SK-N-SH (cell line): ENCODE data around the gene TNRC6C.

Experiments
- SMC3 ChIP-seq: IDR thresholded peaks from 2 replicates; pipeline ENCODE4 v1.6.1; 2012; ENCODE audit warnings: low read depth, low read length, improper control_type of control experiment
- TAF1 ChIP-seq: IDR thresholded peaks from 2 replicates; pipeline ENCODE4 v1.6.1; 2012; ENCODE audit warnings: low read depth, mild to moderate bottlenecking, low read length, moderate library complexity, borderline replicate concordance

- TF ChIP-seq SMC3, result no peak
- no peak for TF ChIP-seq TAF1
Observed at GRCh38 chr17:78144736-78145641, 186.5 kb downstream of the TNRC6C start.
